PC-3 (cell line): ENCODE results near the gene MRPL48.

Source experiments
- CTCF ChIP-seq: fragments of 300-600 bp; sonication (generic); conservative IDR thresholded peaks from 2 replicates; pipeline ENCODE4 v1.5.1; 2017; ENCODE audit warnings: antibody characterized with exemption, low read depth, mild to moderate bottlenecking, low read length
- EZH2 ChIP-seq: fragments of 300-600 bp; sonication (generic); IDR thresholded peaks from one replicate; pipeline ENCODE4 v1.6.1; 2017; ENCODE audit warnings: antibody characterized with exemption, mild to moderate bottlenecking, low read length; ENCODE audit not compliant: unreplicated experiment
- EZH2phosphoT487 ChIP-seq: fragments of 300-600 bp; sonication (generic); IDR thresholded peaks from 2 replicates; pipeline ENCODE4 v1.6.1; 2018; ENCODE audit warnings: mild to moderate bottlenecking, antibody characterized with exemption, low read length, borderline replicate concordance

GRCh38 chr11:73876424-73877310 is 89.0 kb downstream of the MRPL48 start, which contains the start of the genes COA4 and PAAF1:
- TF ChIP-seq EZH2phosphoT487 (no peak), CTCF (no peak), EZH2 (no peak)
